ENCODE measurements around the gene CST9.

GRCh38 chr20:23585449-23585807 is 20.3 kb downstream of the CST9 start:
- TF ChIP-seq CTCF (IDR thresholded peaks at IDR 0.05 in 8 of 11, conservative IDR thresholded peaks at IDR 0.05 in 3 of 11) = no peak
- TF ChIP-seq POLR2A (IDR thresholded peaks at IDR 0.05) = no peak
- no peak for TF ChIP-seq POLR2AphosphoS5 (IDR thresholded peaks at IDR 0.05)
